GM18517 (cell line): ENCODE results near the gene STON2.
A peak's percentile ranks its signal among the peaks of the same experiment; 100 is the strongest.
"Not testable (repeated sequence)": the region's sequence is repeated elsewhere in the genome, so short reads cannot be mapped to it uniquely, and the experiment has no call there.

Experiments
- ATAC-seq: cut with Tn5 transposase; IDR thresholded peaks from one replicate; pipeline ENCODE4 v1.9.1; 2021; ENCODE audit warnings: mild to moderate bottlenecking, moderate library complexity; ENCODE audit not compliant: unreplicated experiment

Gene STON2

DNA sequence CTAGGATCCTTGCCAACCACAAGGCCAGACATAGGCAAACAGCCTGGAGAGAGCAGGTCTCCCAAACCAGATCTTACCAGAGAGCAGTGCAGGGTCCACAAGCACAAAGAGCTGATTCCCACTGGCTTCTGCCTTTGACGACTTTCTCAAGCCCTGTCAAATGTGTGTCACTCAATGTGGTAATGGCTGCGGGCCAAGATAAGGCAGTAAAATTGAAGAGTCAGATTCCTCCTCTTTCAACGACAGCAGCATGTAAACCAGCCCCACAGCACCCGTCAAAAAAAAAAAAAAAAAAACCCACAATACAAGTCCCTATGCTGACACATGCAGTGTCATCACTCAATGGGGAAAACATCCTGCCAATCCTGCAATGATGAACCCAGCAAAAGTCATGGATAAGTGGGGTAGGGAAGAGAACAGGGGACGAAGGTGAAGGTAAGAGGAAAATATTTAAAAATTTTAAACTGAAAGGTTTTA lies at the start of gene STON2:
STON2 (minus strand) TSS at position 123 of the 477 bp plus-strand sequence. CDS start 1,942 bp downstream, outside the sequence.
- ATAC-seq, result no peak

GRCh38 chr14:81449576-81449975 lies 49.5 kb upstream of the STON2 start:
- no peak for ATAC-seq

- no peak for ATAC-seq
Measured at GRCh38 chr14:81449114-81449513, 49.0 kb upstream of the STON2 start.

GRCh38 chr14:81447021-81447764 lies 47.1 kb upstream of the STON2 start:
- no peak for ATAC-seq

DNA sequence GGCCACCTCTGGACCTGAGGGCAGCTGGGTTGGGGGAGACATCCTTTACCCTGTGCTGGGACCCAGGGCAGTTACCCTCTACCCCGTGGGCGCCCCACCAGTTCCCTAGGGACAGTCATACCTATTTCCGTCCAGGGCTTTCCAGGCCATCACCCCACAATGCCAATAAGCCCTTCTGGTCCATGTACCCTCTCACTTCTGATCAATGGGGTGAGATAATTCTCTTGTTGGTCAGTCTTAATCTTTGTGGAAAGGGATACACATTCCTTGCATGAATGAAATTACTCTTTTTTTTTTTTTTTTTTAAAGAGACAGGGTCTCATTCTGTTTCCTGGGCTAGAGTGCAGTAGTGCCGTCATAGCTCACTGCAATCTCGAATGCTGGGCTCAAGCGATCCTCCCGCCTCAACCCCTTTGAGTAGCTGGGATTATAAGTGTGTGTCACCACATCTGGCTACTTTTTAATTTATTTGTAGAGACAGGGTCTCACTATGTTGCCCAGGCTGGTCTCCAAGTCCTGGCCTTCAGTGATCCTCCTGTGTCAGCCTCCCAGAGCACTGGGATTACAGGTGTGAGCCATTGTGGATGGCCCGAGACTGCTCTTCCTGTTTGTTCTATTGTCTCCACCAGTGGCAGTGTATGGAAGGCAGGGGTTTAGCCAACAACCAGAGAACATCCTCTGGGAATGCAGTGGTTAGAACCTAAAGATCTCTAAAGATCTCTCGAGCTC lies 46.3 kb upstream of the STON2 start:
- no peak for ATAC-seq

- ATAC-seq, result no peak
Measured at GRCh38 chr14:81441626-81442134, 41.6 kb upstream of the STON2 start.

DNA sequence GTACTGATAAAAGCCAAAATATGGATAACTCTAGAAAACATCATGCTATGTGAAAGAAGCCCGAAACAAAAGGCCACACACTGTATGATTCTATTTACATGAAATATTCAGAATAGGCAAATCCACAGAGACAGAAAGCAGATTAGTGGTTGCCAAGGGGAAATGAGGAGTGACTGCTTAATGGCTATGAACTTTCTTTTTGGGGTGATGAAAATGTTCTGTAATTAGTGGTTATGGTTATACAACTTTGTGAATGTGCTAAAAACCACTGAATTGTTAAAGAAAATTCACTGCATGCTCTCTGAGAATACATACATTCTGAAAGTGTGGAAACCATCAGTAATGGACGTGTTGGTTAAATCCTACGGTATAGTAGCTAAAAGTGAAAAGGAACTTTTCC lies 39.9 kb upstream of the STON2 start:
- ATAC-seq, result no peak

- no peak for ATAC-seq
Measured at GRCh38 chr14:81437244-81437643, 37.1 kb upstream of the STON2 start.

DNA sequence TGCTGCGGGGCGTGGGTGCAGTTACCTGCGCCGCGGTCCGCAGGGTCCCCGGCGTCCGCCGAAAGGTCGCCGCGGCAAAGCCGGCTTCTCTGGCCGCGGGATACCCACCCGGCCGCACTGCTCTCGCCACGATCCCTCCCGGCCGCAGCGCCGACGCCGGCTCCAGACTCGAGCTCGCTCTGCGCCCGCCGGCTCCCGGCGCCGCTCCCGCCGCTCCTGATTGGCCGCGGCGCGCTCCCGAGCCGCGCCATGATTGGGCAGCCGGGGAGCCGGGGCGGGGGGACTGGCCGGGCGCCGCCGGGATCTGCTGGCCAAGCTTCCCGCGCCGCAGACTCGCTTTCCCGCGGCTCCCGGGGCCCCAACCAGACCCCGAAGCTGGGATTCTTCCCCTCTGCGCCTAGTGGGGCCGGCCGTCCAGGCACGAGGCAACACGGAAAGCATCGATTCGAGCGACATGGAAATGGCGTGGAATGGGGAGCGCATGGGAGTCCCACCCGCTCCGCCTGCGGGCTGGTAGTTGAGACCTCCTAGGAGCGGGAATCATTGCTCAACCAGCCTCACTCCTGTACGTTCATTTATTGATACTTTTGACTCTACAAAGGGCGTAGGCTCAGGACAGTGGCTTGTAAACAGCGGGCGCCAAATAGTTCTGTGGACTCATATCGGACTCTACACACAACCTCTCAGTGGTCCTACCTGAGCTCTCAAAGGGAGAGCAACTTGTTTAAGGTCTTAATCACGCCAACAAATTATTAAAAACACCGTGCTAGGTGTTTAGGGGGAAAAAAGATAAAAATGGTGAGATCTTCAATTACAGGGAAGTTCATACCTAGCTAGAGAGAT lies 36.4 kb upstream of the STON2 start:
- peak; percentile 57 for ATAC-seq

DNA sequence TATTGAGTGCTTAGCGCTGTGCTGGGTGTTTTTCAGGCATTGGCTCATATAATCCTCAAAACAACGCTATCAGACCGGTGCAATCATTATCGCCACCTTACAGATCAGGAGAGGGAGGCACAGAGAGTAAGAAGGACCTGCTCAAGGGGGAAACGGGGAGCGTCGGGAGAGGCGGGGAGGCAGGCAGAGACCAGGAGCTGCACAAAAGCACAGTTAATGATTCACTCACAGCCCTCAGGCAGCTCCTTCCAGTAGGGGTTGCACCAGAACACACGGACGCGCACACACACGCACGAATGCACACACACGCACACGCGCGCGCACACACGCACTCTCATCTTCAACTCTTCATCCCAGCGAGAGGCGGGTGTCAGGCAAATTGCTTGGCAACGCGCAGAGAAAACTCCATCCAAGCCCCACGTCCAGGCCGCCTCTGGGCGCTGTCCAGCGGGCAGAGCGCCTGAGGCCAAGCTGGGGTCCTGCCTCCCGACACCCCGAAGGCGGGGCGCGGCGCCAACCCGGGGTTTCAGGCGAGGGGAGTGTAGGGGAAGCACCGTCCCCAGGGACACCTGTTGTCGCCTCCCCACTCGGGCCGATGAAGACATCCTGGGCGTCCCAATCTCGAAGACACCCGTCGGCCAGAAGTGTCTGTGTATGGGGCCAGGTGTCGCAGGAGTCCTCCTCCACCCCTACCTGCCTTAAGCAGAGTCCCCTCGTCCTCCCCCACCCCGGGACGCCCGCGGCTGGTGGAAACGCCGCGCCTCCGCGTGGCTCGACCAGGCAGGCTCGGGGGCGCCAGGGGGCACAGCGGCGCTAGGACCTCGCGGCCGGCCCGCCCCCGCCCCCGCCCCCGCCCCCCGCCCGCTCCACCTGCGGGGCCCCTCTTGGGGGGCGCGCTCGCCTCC lies 35.5 kb upstream of the STON2 start:
- ATAC-seq, result peak; percentile 36

GRCh38 chr14:81435048-81435390 lies 34.9 kb upstream of the STON2 start:
- no peak for ATAC-seq

DNA sequence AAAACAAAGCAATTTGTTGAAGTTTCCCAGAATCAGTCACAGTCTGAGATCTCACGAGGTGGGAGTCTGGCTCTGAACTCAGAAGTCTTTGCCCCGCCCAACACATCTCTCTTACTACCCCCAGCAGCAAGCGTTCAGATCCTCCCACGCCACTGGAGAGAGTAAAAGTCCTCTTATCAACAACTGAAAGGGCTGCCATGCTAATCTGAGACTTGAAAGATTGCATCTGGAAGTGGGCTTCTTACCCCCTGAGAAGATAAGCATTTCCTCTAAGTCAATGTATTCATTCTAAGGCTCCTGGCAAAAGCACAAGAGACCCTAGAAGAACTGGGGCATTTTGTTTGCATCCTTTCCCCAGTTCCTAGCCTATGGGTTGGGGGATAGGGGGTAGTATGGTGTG lies 34.1 kb upstream of the STON2 start:
- ATAC-seq, result no peak

GRCh38 chr14:81433378-81433777 lies 33.3 kb upstream of the STON2 start:
- no peak for ATAC-seq

DNA sequence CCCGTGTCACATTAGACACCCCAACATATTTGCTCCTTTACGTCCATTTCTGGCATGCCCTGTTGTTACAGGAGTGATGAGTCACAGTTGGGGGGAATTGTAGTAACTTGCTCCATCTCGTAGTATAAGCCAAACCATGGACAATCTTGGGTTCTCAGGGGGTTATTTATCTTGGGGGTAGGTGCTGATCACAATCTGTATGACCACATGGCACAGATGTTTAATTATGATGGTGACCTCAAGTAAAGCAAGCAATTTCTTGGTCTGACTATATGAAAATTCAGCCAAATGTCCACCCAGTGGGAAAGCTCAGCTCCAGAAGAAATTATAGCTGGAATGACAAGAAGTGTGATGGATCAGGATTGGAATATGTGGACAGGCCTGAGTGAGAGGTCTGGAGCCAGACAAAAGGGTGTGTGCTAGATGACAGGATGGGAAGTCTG lies 32.1 kb upstream of the STON2 start:
- ATAC-seq, result no peak

DNA sequence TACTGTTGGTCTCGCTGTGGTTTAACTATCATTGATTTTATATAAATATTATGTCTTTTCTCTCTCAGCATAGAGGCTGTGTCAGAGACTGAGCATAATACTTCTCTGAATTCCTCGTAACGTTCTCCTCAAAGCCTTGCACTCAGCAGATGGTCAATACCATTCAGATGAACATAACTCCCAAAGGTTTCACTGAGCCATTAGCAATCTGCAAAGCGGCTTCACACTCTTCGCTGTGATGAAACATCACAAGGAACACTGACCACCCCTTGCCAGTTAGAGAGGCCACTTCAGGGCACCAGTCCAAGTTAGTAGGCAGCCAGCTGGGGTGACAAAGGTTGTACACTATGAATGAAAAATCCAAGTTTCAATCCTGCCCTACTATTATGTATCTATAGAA lies 30.1 kb upstream of the STON2 start:
- no peak for ATAC-seq

GRCh38 chr14:81429749-81430148 lies 29.6 kb upstream of the STON2 start:
- ATAC-seq, result not testable (repeated sequence)

- ATAC-seq, result no peak
Measured at GRCh38 chr14:81429028-81429427, 28.9 kb upstream of the STON2 start.

GRCh38 chr14:81427348-81428058 lies 27.4 kb upstream of the STON2 start:
- no peak for ATAC-seq

GRCh38 chr14:81423504-81423903 lies 23.4 kb upstream of the STON2 start:
- no peak for ATAC-seq
